Measurements from ENCODE around the gene CALCOCO1. TPM values are rescaled to one million over a fixed set of nuclear protein-coding genes. Genes with fewer than 3 reads are reported as not detected.

CALCOCO1 gene
- total RNA-seq, 1 donor from 2014 or later = 61.3 TPM

- intact Hi-C loops (cut with micrococcal nuclease) = no loop called here
Measured at GRCh38 chr12:53752621-53753020, 25.4 kb upstream of the CALCOCO1 start.

GRCh38 chr12:53752192-53752601, 24.9 kb upstream of the CALCOCO1 start:
- intact Hi-C loops (cut with micrococcal nuclease) = no loop called here

- intact Hi-C loops (cut with micrococcal nuclease) = no loop called here
Measured at GRCh38 chr12:53751336-53752191, 24.3 kb upstream of the CALCOCO1 start, which contains the start of gene CISTR. TSS of gene CISTR (minus strand) at chr12:53751979.

GRCh38 chr12:53750812-53751335, 23.6 kb upstream of the CALCOCO1 start:
- intact Hi-C loops (cut with micrococcal nuclease) = no loop called here

- intact Hi-C loops (cut with micrococcal nuclease) = loop anchor here (5.0 kb wide), 1 partner anchor 437 kb away; the partner anchor contains the start of gene SMUG1
Measured at GRCh38 chr12:53749986-53750811, 22.9 kb upstream of the CALCOCO1 start.

- intact Hi-C loops (cut with micrococcal nuclease) = loop anchor here (5.0 kb wide), 1 partner anchor 439 kb away; the partner anchor contains the start of gene SMUG1
Measured at GRCh38 chr12:53748072-53748840, 21.0 kb upstream of the CALCOCO1 start.

GRCh38 chr12:53747095-53747494, 19.8 kb upstream of the CALCOCO1 start:
- intact Hi-C loops (cut with micrococcal nuclease) = loop anchor here (2.0 to 5.0 kb wide), 2 partner anchors 120 to 440 kb away; partner anchors contain the start of genes ATF7 and SMUG1

GRCh38 chr12:53746592-53747092, 19.4 kb upstream of the CALCOCO1 start:
- intact Hi-C loops (cut with micrococcal nuclease) = loop anchor here (1.0 to 5.0 kb wide), 6 partner anchors 11 to 441 kb away; partner anchors contain the start of genes ATF7, ATP5MC2, CALCOCO1 and SMUG1

- intact Hi-C loops (cut with micrococcal nuclease) = loop anchor here (5.0 kb wide), 1 partner anchor 443 kb away; the partner anchor contains the start of gene SMUG1
Measured at GRCh38 chr12:53744751-53745150, 17.5 kb upstream of the CALCOCO1 start.

- intact Hi-C loops (cut with micrococcal nuclease) = no loop called here
Measured at GRCh38 chr12:53744130-53744441, 16.8 kb upstream of the CALCOCO1 start.

- intact Hi-C loops (cut with micrococcal nuclease) = loop anchor here (1.0 kb wide), 1 partner anchor 200 kb away; no protein-coding TSS in a partner anchor
Measured at GRCh38 chr12:53743266-53744129, 16.2 kb upstream of the CALCOCO1 start.

GRCh38 chr12:53740130-53740491, 12.9 kb upstream of the CALCOCO1 start:
- intact Hi-C loops (cut with micrococcal nuclease) = no loop called here

GRCh38 chr12:53739214-53740129, 12.2 kb upstream of the CALCOCO1 start:
- intact Hi-C loops (cut with micrococcal nuclease) = no loop called here

- intact Hi-C loops (cut with micrococcal nuclease) = loop anchor here (1.0 kb wide), 1 partner anchor 11 kb away; the partner anchor contains the start of gene CALCOCO1
Measured at GRCh38 chr12:53738406-53739213, 11.4 kb upstream of the CALCOCO1 start.

GRCh38 chr12:53737951-53738405, 10.7 kb upstream of the CALCOCO1 start:
- intact Hi-C loops (cut with micrococcal nuclease) = loop anchor here (1.0 kb wide), 1 partner anchor 11 kb away; the partner anchor contains the start of gene CALCOCO1

- intact Hi-C loops (cut with micrococcal nuclease) = no loop called here
Measured at GRCh38 chr12:53737093-53737808, 10.0 kb upstream of the CALCOCO1 start.

- intact Hi-C loops (cut with micrococcal nuclease) = no loop called here
Measured at GRCh38 chr12:53736592-53736991, 9.3 kb upstream of the CALCOCO1 start.
